Muscle of leg (tissue), 11 donors: ENCODE data around the gene GPAT3. TPM values are rescaled to one million over a fixed set of nuclear protein-coding genes. Genes with fewer than 3 reads are reported as not detected.
"Not testable (repeated sequence)": the region's sequence is repeated elsewhere in the genome, so short reads cannot be mapped to it uniquely, and the experiment has no call there.

ENCODE experiments used
- DNase-seq: peaks from one replicate; pipeline ENCODE4 v3.0.0; 2013
- H3K27ac ChIP-seq: one replicate; pipeline ENCODE4 v1.5.1; 2013; ENCODE audit warnings: mild to moderate bottlenecking, low read length, control low read depth
- H3K27me3 ChIP-seq: one replicate; pipeline ENCODE4 v1.6.1; 2013; ENCODE audit warnings: low read length; ENCODE audit not compliant: control insufficient read depth, insufficient read depth
- H3K36me3 ChIP-seq: one replicate; pipeline ENCODE4 v1.6.1; 2013; ENCODE audit warnings: low read length; ENCODE audit not compliant: control insufficient read depth, insufficient read depth
- H3K4me1 ChIP-seq: one replicate; pipeline ENCODE4 v1.6.1; 2013; ENCODE audit warnings: low read length; ENCODE audit not compliant: control insufficient read depth, insufficient read depth
- H3K4me3 ChIP-seq: one replicate; pipeline ENCODE4 v1.5.1; 2013; ENCODE audit warnings: low read length, control low read depth
- H3K9me3 ChIP-seq: replicated peaks from 2 replicates; pipeline ENCODE4 v1.6.1; 2013; ENCODE audit warnings: low read depth, low read length; ENCODE audit not compliant: control insufficient read depth
- WGBS: methylation state at CpG from one replicate; pipeline ENCODE4 v1.1.5; 2013; ENCODE audit warnings: missing lambda C conversion rate; ENCODE audit not compliant: insufficient coverage; 5-methylcytosine and 5-hydroxymethylcytosine counted together
- polyA plus RNA-seq, 8 donors: library from polyadenylated mRNA; unstranded; fragments of 120-200 nt; gene quantifications; one replicate each; pipeline versions ENCODE4 v1.2.1 to v1.2.3, GENCODE V29; 2013; ENCODE audit warnings: inconsistent platforms in 1 of 8, low replicate concordance in 1 of 8; ENCODE audit not compliant: insufficient read length in 8 of 8, insufficient read depth in 1 of 8
- total RNA-seq: library from RNA; stranded (reverse); fragments of 120-200 nt; gene quantifications from one replicate; pipeline ENCODE4 v1.2.4, GENCODE V29; 2013

Gene GPAT3
- total and polyA plus RNA-seq, 9 donors: 14.7 to 32.6 (median 17.9) TPM

GRCh38 chr4:83568062-83568461 lies 32.2 kb downstream of the GPAT3 start:
- H3K4me3 ChIP-seq: no peak overlapping the region
- no peak overlapping the region for H3K27ac ChIP-seq
- no peak for DNase-seq
- H3K9me3 ChIP-seq: no peaks in the 10 kb centered on the region
- no peaks in the 10 kb centered on the region for H3K36me3 ChIP-seq
- no CpG with 5 or more reads among the region's 3 CpGs for WGBS
- H3K4me1 ChIP-seq: no peaks in the 10 kb centered on the region
- H3K27me3 ChIP-seq: no peaks in the 10 kb centered on the region

- H3K4me3 ChIP-seq: no peak overlapping the region
- H3K9me3 ChIP-seq: no peaks in the 10 kb centered on the region
- no CpG with 5 or more reads among the region's 4 CpGs for WGBS
- H3K27ac ChIP-seq: no peak overlapping the region
- H3K36me3 ChIP-seq: no peaks in the 10 kb centered on the region
- no peaks in the 10 kb centered on the region for H3K4me1 ChIP-seq
- no peak for DNase-seq
- no peaks in the 10 kb centered on the region for H3K27me3 ChIP-seq
Observed at GRCh38 chr4:83569429-83569828, 33.5 kb downstream of the GPAT3 start.

GRCh38 chr4:83569987-83570386 lies 34.1 kb downstream of the GPAT3 start:
- Histone ChIP-seq H3K27ac (no peak overlapping the region), H3K36me3 (no peaks in the 10 kb centered on the region), H3K9me3 (no peaks in the 10 kb centered on the region), H3K27me3 (no peaks in the 10 kb centered on the region), H3K4me1 (no peaks in the 10 kb centered on the region), H3K4me3 (no peak overlapping the region)
- WGBS: no CpG with 5 or more reads among the region's 5 CpGs
- peak; percentile 43 for DNase-seq

GRCh38 chr4:83572848-83573247 lies 36.9 kb downstream of the GPAT3 start:
- no peaks in the 10 kb centered on the region for H3K27me3 ChIP-seq
- no peaks in the 10 kb centered on the region for H3K9me3 ChIP-seq
- H3K27ac ChIP-seq: no peak overlapping the region
- no peaks in the 10 kb centered on the region for H3K36me3 ChIP-seq
- no peak overlapping the region for H3K4me3 ChIP-seq
- H3K4me1 ChIP-seq: no peaks in the 10 kb centered on the region
- no peak for DNase-seq
- WGBS: no CpG with 5 or more reads among the region's 3 CpGs

GRCh38 chr4:83574247-83574646 lies 38.3 kb downstream of the GPAT3 start:
- no peak overlapping the region for H3K27ac ChIP-seq
- WGBS: 50% methylated on average over 1 of the region's 3 CpGs
- no peak for DNase-seq

GRCh38 chr4:83576237-83576636 lies 40.3 kb downstream of the GPAT3 start:
- 100% methylated on average over 2 of the region's 3 CpGs for WGBS
- not testable (repeated sequence) for H3K9me3 ChIP-seq, H3K27ac ChIP-seq, H3K36me3 ChIP-seq, H3K27me3 ChIP-seq, H3K4me3 ChIP-seq, DNase-seq, H3K4me1 ChIP-seq

More at GRCh38 chr4:83574247-83574646, 38.3 kb downstream of the GPAT3 start:
- Histone ChIP-seq H3K36me3 (no peaks in the 10 kb centered on the region), H3K9me3 (no peaks in the 10 kb centered on the region), H3K27me3 (no peaks in the 10 kb centered on the region), H3K4me1 (no peaks in the 10 kb centered on the region), H3K4me3 (no peak overlapping the region)

GRCh38 chr4:83581411-83582288 lies 45.7 kb downstream of the GPAT3 start:
- Histone ChIP-seq H3K4me3 (no peak overlapping the region), H3K36me3 (no peaks in the 10 kb centered on the region), H3K27me3 (no peaks in the 10 kb centered on the region), H3K27ac (no peak overlapping the region), H3K9me3 (no peaks in the 10 kb centered on the region), H3K4me1 (peaks cover 4% of the 10 kb centered on the region)
- WGBS: 100% methylated on average over 3 of the region's 10 CpGs
- peak; percentile 12 for DNase-seq

GRCh38 chr4:83582289-83582785 lies 46.4 kb downstream of the GPAT3 start:
- WGBS: 79% methylated on average over 5 of the region's 7 CpGs
- no peak overlapping the region for H3K27ac ChIP-seq
- DNase-seq: peak; percentile 32
- no peak overlapping the region for H3K4me3 ChIP-seq
- H3K9me3 ChIP-seq: no peaks in the 10 kb centered on the region
- peaks cover 4% of the 10 kb centered on the region for H3K4me1 ChIP-seq
- H3K36me3 ChIP-seq: no peaks in the 10 kb centered on the region
- H3K27me3 ChIP-seq: no peaks in the 10 kb centered on the region

- H3K36me3 ChIP-seq: no peaks in the 10 kb centered on the region
- no peaks in the 10 kb centered on the region for H3K27me3 ChIP-seq
Observed at GRCh38 chr4:83585982-83586508, 50.1 kb downstream of the GPAT3 start.

GRCh38 chr4:83589279-83589678 lies 53.4 kb downstream of the GPAT3 start:
- Histone ChIP-seq H3K4me1 (no peaks in the 10 kb centered on the region), H3K9me3 (no peaks in the 10 kb centered on the region), H3K27me3 (no peaks in the 10 kb centered on the region), H3K4me3 (no peak overlapping the region), H3K36me3 (no peaks in the 10 kb centered on the region), H3K27ac (no peak overlapping the region)
- WGBS: 0% methylated on average over 2 of the region's 3 CpGs
- peak; percentile 39 for DNase-seq

More at GRCh38 chr4:83585982-83586508, 50.1 kb downstream of the GPAT3 start:
- Histone ChIP-seq H3K4me1 (peaks cover 4% of the 10 kb centered on the region), H3K9me3 (no peaks in the 10 kb centered on the region), H3K27ac (no peak overlapping the region), H3K4me3 (no peak overlapping the region)
- DNase-seq: no peak
- 57% methylated on average over 1 of the region's 6 CpGs for WGBS
